ENCODE measurements around the gene OMA1. TPM values are rescaled to one million over a fixed set of nuclear protein-coding genes. Genes with fewer than 3 reads are reported as not detected.

OMA1 gene
- total and polyA plus RNA-seq, 2 donors (not counting 1 experiment from before 2014, with no cell fraction given): 14.6 to 47.1 TPM

DNA sequence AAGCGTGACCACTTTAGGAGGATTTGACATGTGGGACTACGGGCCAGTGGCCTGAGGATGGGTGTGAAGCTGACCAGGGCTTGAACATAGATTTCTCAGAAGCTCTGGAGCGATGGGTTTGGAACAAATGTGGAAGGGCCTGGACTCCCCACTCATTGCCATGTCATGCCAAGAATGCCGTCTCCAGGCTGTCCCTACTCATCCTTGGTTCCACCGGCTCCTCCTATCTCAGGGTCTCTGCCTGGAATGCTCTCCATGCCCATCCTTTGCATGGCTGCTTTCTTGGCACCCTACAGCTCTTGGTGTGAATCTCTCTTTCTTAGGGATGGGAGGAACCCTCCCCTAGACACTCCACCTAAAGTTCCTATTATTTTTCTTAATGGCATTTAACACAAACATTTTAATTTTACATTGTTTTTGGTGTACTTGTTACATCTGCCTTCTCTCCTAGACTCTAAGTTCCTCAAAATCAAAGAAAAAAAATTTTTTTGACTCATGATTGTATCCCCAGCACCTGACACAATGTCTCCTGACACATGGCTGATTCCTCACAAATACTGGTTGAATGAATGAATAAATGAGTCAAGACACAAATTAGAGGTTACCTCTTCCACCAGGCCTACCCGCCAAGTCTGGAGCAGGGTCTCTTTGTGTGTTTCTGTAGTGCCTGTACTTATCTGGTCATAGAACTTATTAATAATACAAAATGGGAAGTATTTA lies 114.5 kb downstream of the OMA1 start:
- TF ChIP-seq EZH2 (IDR thresholded peaks at IDR 0.05; ENCODE audit: low read length, missing control alignments): no peak
- TF ChIP-seq, protein P1, sequence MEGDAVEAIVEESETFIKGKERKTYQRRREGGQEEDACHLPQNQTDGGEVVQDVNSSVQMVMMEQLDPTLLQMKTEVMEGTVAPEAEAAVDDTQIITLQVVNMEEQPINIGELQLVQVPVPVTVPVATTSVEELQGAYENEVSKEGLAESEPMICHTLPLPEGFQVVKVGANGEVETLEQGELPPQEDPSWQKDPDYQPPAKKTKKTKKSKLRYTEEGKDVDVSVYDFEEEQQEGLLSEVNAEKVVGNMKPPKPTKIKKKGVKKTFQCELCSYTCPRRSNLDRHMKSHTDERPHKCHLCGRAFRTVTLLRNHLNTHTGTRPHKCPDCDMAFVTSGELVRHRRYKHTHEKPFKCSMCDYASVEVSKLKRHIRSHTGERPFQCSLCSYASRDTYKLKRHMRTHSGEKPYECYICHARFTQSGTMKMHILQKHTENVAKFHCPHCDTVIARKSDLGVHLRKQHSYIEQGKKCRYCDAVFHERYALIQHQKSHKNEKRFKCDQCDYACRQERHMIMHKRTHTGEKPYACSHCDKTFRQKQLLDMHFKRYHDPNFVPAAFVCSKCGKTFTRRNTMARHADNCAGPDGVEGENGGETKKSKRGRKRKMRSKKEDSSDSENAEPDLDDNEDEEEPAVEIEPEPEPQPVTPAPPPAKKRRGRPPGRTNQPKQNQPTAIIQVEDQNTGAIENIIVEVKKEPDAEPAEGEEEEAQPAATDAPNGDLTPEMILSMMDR (conservative IDR thresholded peaks at IDR 0.05 in 1 of 2, IDR thresholded peaks at IDR 0.05 in 1 of 2; ENCODE audit: low read depth in 1 of 2, low read length in 2 of 2): no peak
- Histone ChIP-seq H3K36me3 (ENCODE audit: control insufficient read depth, insufficient read depth, low read length) (no peaks in the 10 kb centered on the region), H3K79me2 (ENCODE audit: control insufficient read depth, insufficient read depth, low read length) (no peaks in the 10 kb centered on the region), H3K4me2 (ENCODE audit: extremely low read depth, insufficient read depth, low read length) (no peak overlapping the region), H3K4me1 (ENCODE audit: control insufficient read depth, extremely low read depth, insufficient read depth, low read length) (peaks cover 3% of the 10 kb centered on the region), H3K27me3 (ENCODE audit: control insufficient read depth, insufficient read depth, low read length) (no peaks in the 10 kb centered on the region), H3K9ac (ENCODE audit: insufficient read depth, low read length) (no peak overlapping the region), H3K4me3 (replicated peaks in 1 of 4; ENCODE audit: control extremely low read depth in 1 of 4, insufficient read depth in 1 of 4, low read depth in 3 of 4, low read length in 4 of 4) (no peak overlapping the region), H2AFZ (ENCODE audit: low read length) (no peak overlapping the region), H4K20me1 (ENCODE audit: control insufficient read depth, extremely low read depth, insufficient read depth, low read length) (no peaks in the 10 kb centered on the region), H3K9me3 (ENCODE audit: control insufficient read depth, insufficient read depth, low read depth, low read length) (no peaks in the 10 kb centered on the region), H3K27ac (ENCODE audit: insufficient read depth, low read length) (no peak overlapping the region)
- DNase-seq (ENCODE audit: low read depth in 2 of 2): no peak

Other genes with a start within 250 kb of the OMA1 start
- gene TACSTD2, start 30.5 kb upstream of the OMA1 start, total RNA-seq: 0.17 and 0.26 TPM in 2 replicates
- 0.22 TPM in 1 of 2 replicates, not detected in the other for gene TACSTD2, start 30.5 kb upstream of the OMA1 start, polyA plus RNA-seq
- gene MYSM1, start 153.3 kb upstream of the OMA1 start, total RNA-seq: 17.2 and 21.8 TPM in 2 replicates
- gene MYSM1, start 153.3 kb upstream of the OMA1 start, polyA plus RNA-seq: 11.7 and 16.3 TPM in 2 replicates
- 112 and 145 TPM in 2 replicates for gene JUN, start 237.3 kb upstream of the OMA1 start, total RNA-seq
- 22.6 and 73.7 TPM in 2 replicates for gene JUN, start 237.3 kb upstream of the OMA1 start, polyA plus RNA-seq